Left renal pelvis (tissue), 4 donors: ENCODE results near the gene OAF. TPM values are rescaled to one million over a fixed set of nuclear protein-coding genes. Genes with fewer than 3 reads are reported as not detected.

ENCODE experiments used
- DNase-seq, 4 donors: peaks; one replicate each; pipeline ENCODE4 v3.0.0-alpha.2; 2013; ENCODE audit warnings: low read depth in 4 of 4, low spot score in 3 of 4
- polyA plus RNA-seq, 4 donors: library from polyadenylated mRNA; unstranded; fragments of 120-200 nt; gene quantifications; one replicate each; pipeline ENCODE4 v1.2.1, GENCODE V29; 2013; ENCODE audit not compliant: insufficient read length in 4 of 4

The OAF gene
- polyA plus RNA-seq, 4 donors, result 36.1 to 123 (median 42.5) TPM

DNA sequence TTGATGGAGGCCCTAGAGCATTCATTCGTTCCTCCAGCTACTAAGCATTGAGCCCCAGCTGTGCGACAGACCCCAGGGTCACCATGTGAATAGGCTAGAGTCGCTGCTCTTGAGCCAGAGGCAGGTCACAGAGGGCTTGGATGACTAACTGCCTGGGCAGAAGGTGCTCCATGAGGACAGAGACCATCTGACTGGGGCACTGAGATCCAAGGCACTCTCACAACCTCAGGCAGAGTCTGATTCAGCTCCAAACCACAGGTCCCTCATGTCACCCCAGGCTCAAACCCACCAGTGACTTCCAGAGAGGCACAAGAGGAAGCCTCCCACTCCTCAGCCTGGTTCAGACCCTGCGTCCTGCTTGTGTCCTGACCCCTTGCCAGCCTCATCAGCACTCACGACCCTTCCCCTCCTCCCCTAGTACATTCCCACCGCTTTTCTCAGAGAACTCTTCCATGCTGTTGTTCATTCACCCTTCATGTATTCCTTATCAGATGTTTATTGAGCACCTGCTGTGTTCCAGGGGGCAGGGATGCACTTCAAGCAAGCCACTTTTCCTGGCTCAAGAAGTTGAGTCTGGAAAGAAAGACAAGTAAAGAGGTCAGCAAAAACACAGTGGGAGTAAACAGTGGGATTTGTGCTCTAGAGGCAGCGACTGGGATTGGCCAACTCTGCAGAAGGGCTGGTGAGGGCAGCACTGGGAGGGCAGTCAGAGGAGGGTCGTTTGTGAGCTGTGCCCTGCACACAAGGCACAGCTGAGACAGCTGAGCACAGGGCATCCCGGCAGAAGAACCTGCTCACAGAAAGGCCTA lies 9.3 kb downstream of the OAF start:
- DNase-seq, result no peak

DNA sequence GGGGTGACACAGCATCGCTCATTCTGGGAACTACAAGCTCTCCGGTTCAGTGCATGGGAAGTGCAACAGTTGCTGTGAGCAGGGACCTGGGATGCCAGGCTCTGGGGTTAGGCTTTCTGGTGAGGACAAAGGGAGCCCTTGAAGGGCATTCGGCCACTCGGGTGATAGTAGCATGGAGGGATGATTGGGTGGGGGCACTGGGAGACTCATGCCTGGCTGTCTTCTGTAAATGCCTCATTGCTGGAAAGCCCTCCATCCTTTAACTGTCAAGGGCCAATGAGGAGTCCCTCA lies 9.9 kb downstream of the OAF start:
- DNase-seq, result no peak

DNA sequence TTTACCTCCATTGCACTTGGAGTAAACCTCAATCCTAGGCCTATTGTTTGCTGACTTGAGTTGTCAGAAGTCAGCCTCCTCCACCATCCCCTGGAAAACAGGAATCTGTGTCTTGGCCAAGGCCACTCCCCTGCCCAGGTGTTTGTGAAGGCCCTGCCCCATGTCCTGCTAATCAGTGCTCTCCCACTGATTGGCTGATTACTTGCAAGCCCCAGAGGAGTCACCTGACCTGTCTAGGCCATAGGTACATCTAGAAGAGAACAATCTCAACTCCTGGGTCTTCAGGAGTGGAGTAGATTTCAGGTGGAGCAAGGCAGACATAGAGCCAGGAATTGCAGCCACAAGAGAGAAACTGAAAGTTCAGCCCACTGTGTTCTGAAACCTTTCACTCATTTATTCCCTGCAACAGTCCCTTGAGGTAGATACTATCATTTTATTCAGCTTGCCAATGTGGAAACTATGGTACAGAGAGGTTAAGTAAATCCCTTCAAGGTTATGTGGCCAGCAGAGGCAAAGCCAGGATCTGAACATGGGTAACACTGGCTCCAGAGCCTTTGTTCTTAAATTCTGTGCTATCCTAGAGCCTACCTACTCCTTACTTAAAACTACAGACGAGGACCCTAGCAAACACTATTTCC lies 10.4 kb downstream of the OAF start:
- no peak for DNase-seq

DNA sequence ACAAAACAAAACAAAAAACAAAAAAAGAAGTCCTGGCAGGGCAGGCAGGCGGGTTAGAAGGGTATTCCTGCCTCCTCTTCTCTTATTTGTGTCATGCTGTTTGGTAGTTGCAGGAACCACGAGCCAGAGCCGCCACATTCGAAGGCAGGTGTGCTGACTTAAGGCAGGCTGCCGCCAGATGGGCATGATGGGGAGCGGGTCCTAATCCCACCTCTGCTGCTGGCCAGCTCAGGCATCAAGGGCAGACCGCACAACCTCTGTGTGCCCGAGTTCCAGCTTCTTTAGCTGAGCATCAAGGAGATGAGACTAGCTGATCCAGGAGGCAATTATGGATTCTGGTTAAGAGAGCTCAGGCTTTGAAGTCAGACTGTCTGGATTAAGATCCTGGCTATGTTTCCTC lies 12.1 kb downstream of the OAF start:
- DNase-seq, result no peak

DNA sequence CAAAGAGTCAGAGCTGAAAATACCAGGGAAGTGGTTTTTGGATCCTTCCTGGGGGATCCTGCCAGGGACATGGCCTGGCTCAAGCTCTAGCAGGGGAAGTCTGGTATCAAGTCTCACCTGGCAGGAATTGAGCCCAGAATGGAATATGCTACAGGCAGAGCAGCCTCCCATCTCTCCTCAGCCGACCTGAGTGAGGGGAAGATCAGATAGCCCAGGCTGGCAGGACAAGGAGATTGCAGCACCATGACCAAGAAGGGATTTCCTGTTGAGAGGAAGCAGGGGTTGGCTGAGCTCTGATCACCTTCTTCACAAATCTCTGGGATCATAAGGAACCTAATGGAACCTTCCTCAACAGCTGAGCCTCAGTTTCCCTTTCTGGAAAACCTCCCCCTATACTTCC lies 13.0 kb downstream of the OAF start:
- no peak for DNase-seq

DNA sequence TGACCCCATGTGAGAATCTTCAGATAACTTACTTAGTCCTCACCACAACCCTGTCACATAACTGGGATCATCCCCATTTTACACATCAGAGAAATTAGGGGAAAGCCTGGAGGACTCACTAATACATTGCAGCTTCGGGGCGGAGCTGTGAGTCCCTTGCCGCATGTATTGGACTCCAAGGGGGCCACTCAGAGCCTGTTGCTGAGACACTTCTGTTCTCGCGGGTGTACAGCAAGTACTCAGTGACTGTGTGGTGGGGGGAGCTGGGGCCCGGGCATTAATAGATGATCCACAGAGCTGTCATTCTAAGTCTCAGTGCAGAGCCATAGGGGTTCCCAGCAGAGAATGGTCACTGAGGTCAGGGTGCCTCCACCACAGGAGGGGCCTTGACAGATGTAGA lies 13.5 kb downstream of the OAF start:
- DNase-seq, result no peak

DNA sequence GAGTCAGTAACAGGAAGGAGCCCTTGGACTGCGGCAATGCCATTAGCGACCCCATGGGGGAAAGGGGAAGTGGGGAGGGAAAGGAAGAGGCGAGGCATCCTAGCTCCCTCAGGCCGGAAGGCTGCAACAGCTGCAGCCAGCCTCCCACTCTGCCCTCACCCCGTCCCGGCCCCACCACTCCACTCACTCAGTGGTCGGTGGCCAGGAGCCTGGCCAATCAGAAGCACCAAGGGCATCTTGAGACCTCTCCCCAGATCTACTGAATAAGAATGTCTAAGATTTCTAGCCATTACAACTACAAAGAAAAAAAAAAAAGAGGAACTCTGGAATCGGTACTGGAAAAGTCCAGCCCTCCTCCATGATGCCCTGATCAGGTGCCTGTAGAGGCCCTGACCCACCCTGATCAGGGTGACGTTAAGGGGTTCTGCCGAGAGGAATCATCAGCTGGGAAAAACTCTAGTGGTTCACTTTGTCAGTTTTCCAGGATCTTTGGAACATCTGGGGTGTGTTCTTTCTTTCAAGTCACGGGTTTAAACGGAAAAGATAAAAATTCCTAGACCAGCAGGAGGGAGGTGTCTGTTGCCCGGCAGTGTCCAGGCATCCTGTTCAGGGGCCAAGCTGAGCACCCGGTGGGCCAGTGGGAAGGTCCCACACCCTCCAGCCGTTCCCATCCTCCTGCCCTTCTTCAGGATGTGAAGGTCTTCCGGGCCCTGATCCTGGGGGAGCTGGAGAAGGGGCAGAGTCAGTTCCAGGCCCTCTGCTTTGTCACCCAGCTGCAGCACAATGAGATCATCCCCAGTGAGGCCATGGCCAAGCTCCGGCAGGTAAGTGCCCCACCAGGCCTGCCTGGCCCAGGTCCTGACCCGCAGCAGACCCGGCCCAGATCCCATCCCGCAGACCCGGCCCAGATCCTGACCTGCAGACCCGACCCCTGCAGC lies 14.4 kb downstream of the OAF start:
- DNase-seq, result no peak

DNA sequence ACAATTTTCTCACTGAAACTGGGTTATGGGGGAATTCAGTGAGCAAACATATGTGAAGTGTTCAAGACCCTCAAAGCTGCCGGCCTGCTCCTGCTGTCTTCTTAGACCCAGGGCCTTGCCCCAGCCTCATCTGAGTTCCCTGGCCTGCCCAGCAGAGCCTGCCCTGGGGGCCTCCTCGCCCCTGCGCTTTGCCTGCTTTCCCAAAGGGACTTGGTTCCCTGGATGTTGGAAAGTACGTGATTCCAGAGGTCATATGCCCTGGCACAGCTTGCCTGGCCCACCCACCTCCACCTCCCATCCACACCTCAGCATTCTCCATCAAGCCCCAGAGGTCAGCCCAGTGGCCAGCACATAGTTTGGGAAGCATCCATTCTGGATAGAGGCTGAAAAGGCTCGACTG lies 15.4 kb downstream of the OAF start:
- no peak for DNase-seq

DNA sequence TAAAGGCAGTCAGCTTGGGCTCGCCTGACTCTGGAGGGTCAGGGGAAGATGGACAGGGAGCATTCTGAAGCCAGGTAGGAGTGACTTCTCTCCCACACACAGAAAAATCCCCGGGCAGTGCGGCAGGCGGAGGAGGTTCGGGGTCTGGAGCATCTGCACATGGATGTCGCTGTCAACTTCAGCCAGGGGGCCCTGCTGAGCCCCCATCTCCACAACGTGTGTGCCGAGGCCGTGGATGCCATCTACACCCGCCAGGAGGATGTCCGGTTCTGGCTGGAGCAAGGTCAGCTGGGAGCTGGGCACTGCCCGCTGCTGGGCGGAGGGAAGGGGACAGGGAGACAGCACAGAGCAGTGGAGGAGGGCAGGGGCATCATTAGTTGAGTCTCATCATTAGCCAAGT lies 15.9 kb downstream of the OAF start:
- DNase-seq, result no peak

DNA sequence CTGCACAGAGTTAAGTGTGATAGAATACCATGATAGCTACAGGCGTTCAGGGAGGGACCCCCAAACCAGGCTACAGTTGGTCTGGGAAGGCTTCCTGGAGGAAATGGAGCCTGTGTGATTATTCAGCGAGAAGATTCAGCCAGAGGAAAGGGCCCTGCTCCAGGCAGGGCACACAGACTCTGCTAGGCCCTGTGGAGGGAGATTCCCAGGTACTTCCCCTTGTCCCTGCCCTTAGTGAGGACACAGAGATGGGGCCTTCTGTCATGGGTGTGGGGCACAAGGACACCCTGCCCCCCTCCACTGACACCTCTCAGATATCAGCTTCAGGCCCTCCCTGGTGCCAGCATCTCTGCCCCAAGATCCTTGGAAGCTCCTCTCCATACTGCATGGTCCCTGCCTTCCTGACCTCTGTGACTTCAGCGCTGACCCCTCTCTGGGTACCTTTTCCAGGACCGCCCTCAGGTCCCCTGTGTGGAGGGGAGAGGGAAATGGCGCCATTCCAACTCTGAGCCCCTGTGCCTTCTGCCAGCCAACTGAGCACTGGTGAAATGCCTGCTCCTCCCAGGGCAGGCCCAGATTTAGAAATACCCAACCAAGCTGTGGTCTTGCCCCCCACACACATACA lies 16.5 kb downstream of the OAF start:
- DNase-seq, result no peak

DNA sequence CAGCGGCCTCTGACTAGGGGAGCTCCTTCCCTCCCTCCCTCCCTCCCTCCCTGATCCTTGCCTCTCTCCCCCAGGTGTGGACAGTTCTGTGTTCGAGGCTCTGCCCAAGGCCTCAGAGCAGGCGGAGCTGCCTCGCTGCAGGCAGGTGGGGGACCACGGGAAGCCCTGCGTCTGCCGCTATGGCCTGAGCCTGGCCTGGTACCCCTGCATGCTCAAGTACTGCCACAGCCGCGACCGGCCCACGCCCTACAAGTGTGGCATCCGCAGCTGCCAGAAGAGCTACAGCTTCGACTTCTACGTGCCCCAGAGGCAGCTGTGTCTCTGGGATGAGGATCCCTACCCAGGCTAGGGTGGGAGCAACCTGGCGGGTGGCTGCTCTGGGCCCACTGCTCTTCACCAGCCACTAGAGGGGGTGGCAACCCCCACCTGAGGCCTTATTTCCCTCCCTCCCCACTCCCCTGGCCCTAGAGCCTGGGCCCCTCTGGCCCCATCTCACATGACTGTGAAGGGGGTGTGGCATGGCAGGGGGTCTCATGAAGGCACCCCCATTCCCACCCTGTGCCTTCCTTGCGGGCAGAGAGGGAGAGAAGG lies 18.1 kb downstream of the OAF start:
- DNase-seq, result no peak

DNA sequence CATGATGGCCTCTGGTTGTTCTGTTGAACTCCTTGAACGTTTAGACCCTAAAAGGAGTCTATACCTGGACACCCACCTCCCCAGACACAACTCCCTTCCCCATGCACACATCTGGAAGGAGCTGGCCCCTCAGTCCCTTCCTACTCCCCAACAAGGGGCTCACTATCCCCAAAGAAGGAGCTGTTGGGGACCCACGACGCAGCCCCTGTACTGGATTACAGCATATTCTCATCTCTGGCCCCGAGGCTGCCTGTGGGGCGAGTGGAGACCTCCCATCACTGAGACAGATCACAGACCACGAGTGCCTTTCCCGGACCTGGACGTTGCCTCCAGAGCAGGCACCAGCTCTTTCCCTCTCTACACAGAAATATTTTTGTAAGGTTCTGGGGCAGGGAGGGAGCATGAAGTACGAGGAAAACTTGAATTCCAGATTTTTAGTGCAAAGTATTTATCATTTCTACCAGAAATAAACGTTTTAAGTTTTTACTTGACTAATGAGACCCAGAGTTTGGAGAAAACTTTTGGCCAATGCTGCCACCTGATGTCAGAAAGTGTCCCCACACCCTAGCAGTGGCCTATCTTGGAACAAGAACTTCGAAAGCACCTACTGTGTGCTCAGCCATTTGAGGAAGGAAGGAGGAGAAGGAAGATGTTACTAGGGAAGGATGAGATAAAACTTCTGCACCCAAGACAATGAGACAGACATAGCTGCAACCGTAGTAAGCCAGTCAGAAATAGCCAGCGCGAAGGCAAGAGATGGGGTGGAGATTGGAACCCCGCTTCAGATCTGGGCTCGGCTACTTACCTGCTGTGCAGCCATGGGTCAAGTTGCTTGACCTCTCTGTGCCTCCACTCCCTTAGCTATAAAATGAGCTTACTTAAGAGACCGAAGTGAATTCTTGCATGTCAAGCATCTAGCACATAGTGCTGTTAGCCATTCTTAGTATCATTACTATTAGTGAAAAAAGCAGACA lies 18.9 kb downstream of the OAF start:
- no peak for DNase-seq

DNA sequence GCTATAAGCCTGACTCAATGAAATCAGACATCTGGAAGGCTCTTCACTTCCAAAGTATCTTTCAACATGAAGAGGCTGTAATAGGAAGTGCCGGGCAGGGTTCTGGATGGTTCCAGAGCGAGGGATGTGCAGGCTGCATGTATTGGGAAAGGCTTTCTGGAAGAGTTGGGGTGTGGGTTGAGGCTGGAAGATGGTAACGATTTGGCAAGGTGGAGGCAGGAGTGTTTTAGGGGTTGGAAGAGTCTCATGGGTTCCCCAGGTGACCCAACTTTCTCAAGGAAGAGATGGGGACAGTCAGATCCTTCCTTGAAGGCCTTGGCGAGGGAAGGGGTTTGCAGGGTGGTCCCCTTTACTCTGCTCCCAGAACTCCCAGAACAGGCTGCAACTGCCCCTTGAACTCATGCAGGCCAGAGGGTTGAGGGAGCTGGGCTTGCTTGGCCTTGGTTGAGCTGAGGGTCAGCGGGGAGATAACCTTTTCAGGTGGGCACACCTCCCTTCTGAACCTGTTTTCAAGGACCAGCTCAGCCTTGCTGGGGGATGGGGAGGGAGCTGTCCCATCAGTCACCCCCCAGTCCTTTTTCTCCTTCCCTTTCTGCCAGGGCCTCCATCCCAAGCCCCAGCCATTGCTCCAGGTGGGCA lies 19.7 kb downstream of the OAF start:
- no peak for DNase-seq

DNA sequence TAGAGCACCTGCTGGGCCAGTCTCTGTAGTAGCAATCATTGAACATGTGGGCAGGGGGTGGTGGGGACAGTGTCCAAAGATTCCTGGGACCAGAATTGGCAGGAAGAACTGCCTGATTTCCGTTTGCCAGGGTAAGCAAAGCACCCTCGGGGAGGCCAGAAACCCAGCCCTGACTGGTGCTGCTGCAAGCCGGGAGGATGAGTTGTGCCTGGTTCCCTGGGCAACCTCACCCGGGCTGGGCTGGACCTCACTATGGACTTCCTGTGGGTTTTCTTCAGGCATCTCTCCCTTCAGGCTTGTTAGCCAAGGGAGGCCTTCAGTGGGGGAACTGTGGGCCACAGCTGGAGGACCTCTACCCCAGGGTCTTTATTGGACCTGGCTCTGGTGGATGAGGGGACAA lies 21.1 kb downstream of the OAF start:
- DNase-seq, result no peak

DNA sequence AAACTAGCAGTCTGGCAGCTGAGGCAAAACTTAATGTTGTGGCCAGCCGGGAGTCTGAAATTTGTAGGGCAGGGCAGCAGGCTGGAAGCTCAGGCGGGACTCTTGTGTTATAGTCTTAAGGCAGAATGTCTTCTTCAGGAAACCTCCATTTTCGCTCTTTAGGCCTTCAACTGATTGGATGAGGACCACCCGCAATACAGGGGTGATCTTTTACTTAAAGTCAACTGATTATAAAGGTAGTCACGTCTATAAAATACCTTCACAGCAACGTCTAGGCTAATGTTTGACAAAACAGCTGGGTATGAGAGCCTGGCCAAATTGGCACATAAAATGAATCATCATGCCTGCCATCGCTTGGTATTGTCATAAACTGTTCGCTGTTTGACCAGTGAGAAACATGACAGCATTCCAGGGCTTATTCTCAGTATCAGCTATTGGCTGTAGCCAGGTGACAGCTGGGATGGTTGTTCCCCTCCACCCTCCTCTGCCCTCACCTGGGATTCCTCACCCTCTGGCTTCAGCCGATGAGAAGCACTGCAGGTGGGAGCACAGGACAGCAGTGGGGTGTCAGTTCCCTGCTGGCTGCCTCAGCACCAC lies 22.5 kb downstream of the OAF start:
- no peak for DNase-seq

DNA sequence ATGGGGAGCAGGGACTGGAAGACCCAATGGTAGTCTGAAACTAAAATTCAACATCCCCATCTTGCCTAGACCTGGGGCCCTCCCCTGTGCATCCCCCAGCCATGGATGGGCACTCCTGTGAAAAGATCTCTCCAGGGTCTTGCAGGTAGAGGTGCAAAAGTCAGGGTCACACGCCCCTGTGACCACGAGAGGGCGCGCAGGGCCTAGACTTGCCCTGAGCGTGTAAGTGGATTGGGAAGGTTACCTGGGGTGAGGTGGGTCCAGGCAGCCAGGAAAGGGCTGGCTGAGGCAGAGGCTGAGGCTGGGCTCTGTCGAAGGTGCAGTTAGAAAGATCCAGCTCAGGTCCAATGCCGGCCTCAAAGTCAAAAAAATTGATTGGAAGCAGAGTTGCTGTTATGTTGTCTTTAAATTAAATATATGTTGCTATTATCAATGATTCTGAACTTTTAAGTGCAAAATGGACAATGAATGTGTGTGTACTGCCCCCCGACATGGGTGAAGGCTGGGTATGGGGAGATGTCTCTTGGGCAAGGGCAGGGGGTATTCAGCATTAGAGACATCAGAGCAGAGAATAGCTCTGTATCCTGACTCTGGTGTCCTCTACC lies 24.3 kb downstream of the OAF start:
- DNase-seq, result no peak

DNA sequence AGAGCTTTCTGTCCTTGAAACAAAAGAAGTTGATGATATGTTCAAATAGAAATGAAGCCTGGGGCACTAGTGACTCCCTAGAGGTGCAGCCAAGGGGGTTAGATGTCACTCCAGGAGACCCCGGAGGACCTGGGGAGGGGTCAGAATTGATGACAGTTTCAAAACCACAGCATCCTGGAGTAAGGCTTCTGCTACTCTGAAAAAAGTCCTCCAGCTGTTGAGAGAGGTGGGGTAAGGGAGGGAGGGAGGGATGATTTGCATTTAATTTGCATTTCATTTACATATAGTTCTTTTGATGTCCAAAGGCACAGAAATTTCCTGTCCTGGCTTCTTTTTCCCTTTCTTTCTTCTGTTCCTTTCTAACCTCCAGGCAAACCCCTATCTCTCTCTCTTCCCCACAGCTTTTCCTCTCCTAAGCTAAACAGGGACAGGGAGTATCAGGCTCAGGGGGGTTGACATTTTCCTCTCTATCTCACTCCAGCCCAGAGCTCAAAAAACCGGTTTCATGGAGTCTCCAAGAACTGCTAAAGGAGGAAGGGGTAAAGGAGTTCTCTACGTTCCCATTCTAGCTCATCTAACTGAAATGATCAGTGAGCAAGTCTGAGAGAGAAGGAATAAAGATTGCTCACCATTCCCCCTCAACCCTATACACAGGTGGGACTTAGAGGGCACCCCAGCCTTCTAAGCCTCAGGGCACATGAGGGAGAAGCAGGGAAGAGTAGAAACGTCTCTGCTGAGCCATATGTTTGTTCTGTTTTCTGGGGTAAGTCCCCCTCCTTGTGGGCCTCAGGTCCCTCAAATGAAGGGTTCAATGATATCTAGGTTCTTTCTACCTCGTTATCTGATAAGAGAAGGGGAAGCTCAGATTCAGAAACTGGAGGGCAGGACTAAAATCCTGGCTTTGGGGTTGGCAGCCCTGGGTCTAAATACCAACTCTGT lies 25.6 kb downstream of the OAF start:
- no peak for DNase-seq
